ENCODE measurements around the gene CCDC88C.

DNA sequence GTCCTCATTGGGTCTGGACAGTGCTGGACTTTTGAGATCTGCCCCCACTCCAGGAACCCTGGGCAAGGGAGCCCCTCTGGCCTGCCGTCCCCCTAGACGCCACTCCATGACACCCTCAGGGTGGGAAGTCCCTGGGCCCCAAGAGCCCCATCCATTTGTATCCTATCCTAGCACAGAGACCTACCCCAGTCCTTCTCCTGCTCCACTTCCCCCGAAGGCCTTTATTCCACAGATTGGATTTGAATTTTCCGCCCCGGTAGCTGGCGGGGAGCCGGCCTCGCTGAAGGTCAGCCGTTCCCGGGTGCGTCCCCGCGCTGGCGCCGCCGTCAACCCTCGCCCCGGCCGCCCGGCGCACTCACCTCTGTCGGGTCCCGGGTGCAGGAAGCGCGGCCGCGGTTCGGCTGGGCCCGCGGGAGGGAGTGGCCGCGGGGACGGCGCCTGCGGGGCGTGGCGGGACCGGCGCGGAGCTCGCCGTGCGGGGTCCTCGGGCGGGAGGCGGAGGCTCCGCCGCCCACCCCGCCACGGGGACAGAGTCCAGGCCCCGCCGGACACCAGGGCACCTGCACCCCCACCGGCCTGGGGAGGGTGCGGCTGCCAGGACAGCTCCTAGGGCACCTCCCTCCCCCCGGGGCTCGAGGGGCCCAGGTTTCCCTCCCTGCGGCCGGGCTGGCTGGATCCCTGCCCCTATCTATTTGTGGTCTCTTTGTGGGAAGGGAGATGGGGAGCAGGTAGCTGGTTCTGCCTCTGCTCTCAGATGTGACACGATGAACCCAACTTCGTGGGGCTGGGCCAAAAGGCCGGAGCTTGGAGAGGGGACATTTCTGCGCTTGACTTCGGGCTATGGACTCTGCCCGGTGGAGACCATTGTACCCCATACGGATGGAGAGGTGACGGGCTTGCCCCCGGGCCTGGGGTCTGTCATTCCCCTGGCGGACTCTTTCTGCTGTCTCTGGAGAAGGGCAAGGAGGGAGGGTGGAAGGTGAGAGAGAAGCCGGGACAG is 153.2 kb downstream of the CCDC88C start:
- TF ChIP-seq NR2C2 (CRISPR knock-in tag; IDR thresholded peaks at IDR 0.05) (no peak), RELA (CRISPR knock-in tag; IDR thresholded peaks at IDR 0.05; ENCODE audit: borderline replicate concordance) (no peak), ZNF263 (CRISPR knock-in tag; IDR thresholded peaks at IDR 0.05; ENCODE audit: low read depth) (no peak), CBFB (CRISPR knock-in tag; IDR thresholded peaks at IDR 0.05; ENCODE audit: low read depth) (no peak), ZNF423 (CRISPR knock-in tag; IDR thresholded peaks at IDR 0.05) (no peak), ETV6 (CRISPR knock-in tag; IDR thresholded peaks at IDR 0.05) (no peak), HMGA2 (CRISPR knock-in tag; IDR thresholded peaks at IDR 0.05) (no peak)
- TF ChIP-seq, protein P1, sequence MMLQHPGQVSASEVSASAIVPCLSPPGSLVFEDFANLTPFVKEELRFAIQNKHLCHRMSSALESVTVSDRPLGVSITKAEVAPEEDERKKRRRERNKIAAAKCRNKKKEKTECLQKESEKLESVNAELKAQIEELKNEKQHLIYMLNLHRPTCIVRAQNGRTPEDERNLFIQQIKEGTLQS (CRISPR knock-in tag; conservative IDR thresholded peaks at IDR 0.05), result no peak
- TF ChIP-seq, protein P2, sequence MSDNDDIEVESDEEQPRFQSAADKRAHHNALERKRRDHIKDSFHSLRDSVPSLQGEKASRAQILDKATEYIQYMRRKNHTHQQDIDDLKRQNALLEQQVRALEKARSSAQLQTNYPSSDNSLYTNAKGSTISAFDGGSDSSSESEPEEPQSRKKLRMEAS (CRISPR knock-in tag; IDR thresholded peaks at IDR 0.05), result no peak
- TF ChIP-seq, protein P3, sequence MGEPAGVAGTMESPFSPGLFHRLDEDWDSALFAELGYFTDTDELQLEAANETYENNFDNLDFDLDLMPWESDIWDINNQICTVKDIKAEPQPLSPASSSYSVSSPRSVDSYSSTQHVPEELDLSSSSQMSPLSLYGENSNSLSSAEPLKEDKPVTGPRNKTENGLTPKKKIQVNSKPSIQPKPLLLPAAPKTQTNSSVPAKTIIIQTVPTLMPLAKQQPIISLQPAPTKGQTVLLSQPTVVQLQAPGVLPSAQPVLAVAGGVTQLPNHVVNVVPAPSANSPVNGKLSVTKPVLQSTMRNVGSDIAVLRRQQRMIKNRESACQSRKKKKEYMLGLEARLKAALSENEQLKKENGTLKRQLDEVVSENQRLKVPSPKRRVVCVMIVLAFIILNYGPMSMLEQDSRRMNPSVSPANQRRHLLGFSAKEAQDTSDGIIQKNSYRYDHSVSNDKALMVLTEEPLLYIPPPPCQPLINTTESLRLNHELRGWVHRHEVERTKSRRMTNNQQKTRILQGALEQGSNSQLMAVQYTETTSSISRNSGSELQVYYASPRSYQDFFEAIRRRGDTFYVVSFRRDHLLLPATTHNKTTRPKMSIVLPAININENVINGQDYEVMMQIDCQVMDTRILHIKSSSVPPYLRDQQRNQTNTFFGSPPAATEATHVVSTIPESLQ (CRISPR knock-in tag; IDR thresholded peaks at IDR 0.05), result no peak
- TF ChIP-seq, protein P4, sequence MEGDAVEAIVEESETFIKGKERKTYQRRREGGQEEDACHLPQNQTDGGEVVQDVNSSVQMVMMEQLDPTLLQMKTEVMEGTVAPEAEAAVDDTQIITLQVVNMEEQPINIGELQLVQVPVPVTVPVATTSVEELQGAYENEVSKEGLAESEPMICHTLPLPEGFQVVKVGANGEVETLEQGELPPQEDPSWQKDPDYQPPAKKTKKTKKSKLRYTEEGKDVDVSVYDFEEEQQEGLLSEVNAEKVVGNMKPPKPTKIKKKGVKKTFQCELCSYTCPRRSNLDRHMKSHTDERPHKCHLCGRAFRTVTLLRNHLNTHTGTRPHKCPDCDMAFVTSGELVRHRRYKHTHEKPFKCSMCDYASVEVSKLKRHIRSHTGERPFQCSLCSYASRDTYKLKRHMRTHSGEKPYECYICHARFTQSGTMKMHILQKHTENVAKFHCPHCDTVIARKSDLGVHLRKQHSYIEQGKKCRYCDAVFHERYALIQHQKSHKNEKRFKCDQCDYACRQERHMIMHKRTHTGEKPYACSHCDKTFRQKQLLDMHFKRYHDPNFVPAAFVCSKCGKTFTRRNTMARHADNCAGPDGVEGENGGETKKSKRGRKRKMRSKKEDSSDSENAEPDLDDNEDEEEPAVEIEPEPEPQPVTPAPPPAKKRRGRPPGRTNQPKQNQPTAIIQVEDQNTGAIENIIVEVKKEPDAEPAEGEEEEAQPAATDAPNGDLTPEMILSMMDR (IDR thresholded peaks at IDR 0.05), result no peak
- TF ChIP-seq, protein P5, sequence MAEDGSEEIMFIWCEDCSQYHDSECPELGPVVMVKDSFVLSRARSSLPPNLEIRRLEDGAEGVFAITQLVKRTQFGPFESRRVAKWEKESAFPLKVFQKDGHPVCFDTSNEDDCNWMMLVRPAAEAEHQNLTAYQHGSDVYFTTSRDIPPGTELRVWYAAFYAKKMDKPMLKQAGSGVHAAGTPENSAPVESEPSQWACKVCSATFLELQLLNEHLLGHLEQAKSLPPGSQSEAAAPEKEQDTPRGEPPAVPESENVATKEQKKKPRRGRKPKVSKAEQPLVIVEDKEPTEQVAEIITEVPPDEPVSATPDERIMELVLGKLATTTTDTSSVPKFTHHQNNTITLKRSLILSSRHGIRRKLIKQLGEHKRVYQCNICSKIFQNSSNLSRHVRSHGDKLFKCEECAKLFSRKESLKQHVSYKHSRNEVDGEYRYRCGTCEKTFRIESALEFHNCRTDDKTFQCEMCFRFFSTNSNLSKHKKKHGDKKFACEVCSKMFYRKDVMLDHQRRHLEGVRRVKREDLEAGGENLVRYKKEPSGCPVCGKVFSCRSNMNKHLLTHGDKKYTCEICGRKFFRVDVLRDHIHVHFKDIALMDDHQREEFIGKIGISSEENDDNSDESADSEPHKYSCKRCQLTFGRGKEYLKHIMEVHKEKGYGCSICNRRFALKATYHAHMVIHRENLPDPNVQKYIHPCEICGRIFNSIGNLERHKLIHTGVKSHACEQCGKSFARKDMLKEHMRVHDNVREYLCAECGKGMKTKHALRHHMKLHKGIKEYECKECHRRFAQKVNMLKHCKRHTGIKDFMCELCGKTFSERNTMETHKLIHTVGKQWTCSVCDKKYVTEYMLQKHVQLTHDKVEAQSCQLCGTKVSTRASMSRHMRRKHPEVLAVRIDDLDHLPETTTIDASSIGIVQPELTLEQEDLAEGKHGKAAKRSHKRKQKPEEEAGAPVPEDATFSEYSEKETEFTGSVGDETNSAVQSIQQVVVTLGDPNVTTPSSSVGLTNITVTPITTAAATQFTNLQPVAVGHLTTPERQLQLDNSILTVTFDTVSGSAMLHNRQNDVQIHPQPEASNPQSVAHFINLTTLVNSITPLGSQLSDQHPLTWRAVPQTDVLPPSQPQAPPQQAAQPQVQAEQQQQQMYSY (CRISPR knock-in tag; IDR thresholded peaks at IDR 0.05), result 0 out of 2 replicates have a peak, but pooled peaks have one; percentile 34
- TF ChIP-seq, protein P6, sequence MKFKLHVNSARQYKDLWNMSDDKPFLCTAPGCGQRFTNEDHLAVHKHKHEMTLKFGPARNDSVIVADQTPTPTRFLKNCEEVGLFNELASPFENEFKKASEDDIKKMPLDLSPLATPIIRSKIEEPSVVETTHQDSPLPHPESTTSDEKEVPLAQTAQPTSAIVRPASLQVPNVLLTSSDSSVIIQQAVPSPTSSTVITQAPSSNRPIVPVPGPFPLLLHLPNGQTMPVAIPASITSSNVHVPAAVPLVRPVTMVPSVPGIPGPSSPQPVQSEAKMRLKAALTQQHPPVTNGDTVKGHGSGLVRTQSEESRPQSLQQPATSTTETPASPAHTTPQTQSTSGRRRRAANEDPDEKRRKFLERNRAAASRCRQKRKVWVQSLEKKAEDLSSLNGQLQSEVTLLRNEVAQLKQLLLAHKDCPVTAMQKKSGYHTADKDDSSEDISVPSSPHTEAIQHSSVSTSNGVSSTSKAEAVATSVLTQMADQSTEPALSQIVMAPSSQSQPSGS (CRISPR knock-in tag; IDR thresholded peaks at IDR 0.05; ENCODE audit: borderline replicate concordance, low read depth), result no peak
- TF ChIP-seq, protein P7, sequence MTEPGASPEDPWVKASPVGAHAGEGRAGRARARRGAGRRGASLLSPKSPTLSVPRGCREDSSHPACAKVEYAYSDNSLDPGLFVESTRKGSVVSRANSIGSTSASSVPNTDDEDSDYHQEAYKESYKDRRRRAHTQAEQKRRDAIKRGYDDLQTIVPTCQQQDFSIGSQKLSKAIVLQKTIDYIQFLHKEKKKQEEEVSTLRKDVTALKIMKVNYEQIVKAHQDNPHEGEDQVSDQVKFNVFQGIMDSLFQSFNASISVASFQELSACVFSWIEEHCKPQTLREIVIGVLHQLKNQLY (CRISPR knock-in tag; IDR thresholded peaks at IDR 0.05), result no peak
